Measurements from ENCODE around the gene TPRG1. TPM values are rescaled to one million over a fixed set of nuclear protein-coding genes. Genes with fewer than 3 reads are reported as not detected.

The TPRG1 gene
- total RNA-seq, 2 experiments from 2014 or later: 2.1 to 2.9 TPM

DNA sequence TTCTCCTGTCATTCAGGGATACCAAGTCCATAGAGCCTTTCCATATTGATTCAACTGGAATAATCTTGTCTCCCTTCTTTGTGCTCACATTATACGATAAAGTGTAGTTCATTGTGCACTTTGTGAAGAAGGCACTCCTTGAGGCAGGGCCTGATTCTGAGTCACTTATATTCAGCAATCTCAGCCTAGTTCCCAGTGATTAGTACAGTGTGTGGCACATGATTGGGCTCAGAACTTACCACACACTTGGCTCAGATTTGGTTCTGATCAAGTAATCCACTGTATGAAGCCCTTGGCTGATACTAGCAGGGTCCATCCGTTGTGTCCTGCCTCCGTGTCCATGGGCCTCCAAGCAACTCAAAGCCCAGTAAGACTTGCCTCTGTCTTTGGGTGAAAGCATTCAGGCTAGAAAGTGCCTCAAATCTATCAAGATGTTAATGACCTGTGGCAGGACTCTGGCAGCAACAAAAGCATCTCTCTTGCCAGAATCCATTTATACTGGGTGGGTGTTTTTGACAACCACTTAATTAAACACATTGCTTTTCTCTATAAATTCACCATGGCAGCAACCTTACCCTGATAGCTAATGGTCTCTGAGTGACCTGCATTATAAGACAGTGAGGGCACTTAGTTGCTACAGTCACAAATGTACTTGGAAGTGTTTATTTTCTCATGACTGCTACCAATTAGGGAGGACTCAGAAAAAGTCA lies 51.3 kb downstream of the TPRG1 start:
- CTCF ChIA-PET: no interaction called here
- H3K27ac Mint-ChIP-seq: no peak overlapping the region
- H3K27me3 Mint-ChIP-seq: no peaks in the 10 kb centered on the region
- DNase-seq: no peak
- Histone ChIP-seq H3K4me3 (ENCODE audit: low read length) (no peak overlapping the region), H3K4me1 (ENCODE audit: insufficient read depth, low read length) (no peaks in the 10 kb centered on the region), H3K36me3 (ENCODE audit: insufficient read depth, low read length) (no peaks in the 10 kb centered on the region), H3K27ac (ENCODE audit: low read depth in 1 of 2, low read length in 2 of 2) (no peak overlapping the region), H3K27me3 (ENCODE audit: control insufficient read depth in 1 of 2, insufficient read depth in 2 of 2, low read length in 2 of 2) (no peaks in the 10 kb centered on the region), H3K9me3 (ENCODE audit: control insufficient read depth in 1 of 2, insufficient read depth in 1 of 2, low read length in 2 of 2) (no peaks in the 10 kb centered on the region)
- intact Hi-C loops (cut with DNase I, micrococcal nuclease): no loop called here
- POLR2A ChIA-PET: no interaction called here
- H3K4me3 Mint-ChIP-seq: no peak overlapping the region
- ATAC-seq (ENCODE audit: poor library complexity): no peak
- H3K9me3 Mint-ChIP-seq: no peaks in the 10 kb centered on the region
- no peaks in the 10 kb centered on the region for H3K4me1 Mint-ChIP-seq (ENCODE audit: low read depth)
- TF ChIP-seq, protein P1, sequence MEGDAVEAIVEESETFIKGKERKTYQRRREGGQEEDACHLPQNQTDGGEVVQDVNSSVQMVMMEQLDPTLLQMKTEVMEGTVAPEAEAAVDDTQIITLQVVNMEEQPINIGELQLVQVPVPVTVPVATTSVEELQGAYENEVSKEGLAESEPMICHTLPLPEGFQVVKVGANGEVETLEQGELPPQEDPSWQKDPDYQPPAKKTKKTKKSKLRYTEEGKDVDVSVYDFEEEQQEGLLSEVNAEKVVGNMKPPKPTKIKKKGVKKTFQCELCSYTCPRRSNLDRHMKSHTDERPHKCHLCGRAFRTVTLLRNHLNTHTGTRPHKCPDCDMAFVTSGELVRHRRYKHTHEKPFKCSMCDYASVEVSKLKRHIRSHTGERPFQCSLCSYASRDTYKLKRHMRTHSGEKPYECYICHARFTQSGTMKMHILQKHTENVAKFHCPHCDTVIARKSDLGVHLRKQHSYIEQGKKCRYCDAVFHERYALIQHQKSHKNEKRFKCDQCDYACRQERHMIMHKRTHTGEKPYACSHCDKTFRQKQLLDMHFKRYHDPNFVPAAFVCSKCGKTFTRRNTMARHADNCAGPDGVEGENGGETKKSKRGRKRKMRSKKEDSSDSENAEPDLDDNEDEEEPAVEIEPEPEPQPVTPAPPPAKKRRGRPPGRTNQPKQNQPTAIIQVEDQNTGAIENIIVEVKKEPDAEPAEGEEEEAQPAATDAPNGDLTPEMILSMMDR (IDR thresholded peaks at IDR 0.05): no peak
- no peaks in the 10 kb centered on the region for H3K36me3 Mint-ChIP-seq (ENCODE audit: low read depth)

DNA sequence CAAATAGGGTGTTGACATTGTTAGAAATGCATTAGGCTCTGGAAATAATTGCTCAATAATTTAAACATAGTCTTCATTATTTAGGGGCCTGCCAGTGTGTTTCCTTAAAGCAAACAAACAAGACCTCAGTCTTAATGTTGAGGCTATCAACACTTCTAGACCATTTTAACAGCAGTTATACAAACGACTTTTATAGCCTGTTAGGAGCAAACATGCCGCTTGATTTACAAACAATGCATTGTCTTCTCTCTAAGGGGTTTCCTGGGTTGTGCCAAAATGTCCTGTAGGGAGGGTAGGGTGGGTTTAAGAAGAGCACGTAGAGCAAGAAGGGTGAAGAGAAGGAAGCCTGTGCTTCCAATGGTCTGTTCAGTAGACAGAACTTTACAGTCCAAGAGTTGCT lies 53.7 kb downstream of the TPRG1 start:
- Mint-ChIP-seq H3K4me3 (no peak overlapping the region), H3K4me1 (ENCODE audit: low read depth) (no peaks in the 10 kb centered on the region), H3K27me3 (no peaks in the 10 kb centered on the region), H3K36me3 (ENCODE audit: low read depth) (no peaks in the 10 kb centered on the region), H3K9me3 (no peaks in the 10 kb centered on the region), H3K27ac (no peak overlapping the region)
- H3K27ac ChIP-seq (ENCODE audit: low read depth in 1 of 2, low read length in 2 of 2): no peak overlapping the region
- intact Hi-C loops (cut with DNase I, micrococcal nuclease): no loop called here
- no peaks in the 10 kb centered on the region for H3K27me3 ChIP-seq (ENCODE audit: control insufficient read depth in 1 of 2, insufficient read depth in 2 of 2, low read length in 2 of 2)
- ATAC-seq (ENCODE audit: poor library complexity) (no peak), DNase-seq (no peak)
- H3K9me3 ChIP-seq (ENCODE audit: control insufficient read depth in 1 of 2, insufficient read depth in 1 of 2, low read length in 2 of 2): no peaks in the 10 kb centered on the region
- ChIA-PET POLR2A (no interaction called here), CTCF (no interaction called here)
- no peaks in the 10 kb centered on the region for H3K36me3 ChIP-seq (ENCODE audit: insufficient read depth, low read length)
- TF ChIP-seq, protein P1 (IDR thresholded peaks at IDR 0.05): no peak
- H3K4me3 ChIP-seq (ENCODE audit: low read length): no peak overlapping the region
- H3K4me1 ChIP-seq (ENCODE audit: insufficient read depth, low read length): no peaks in the 10 kb centered on the region

DNA sequence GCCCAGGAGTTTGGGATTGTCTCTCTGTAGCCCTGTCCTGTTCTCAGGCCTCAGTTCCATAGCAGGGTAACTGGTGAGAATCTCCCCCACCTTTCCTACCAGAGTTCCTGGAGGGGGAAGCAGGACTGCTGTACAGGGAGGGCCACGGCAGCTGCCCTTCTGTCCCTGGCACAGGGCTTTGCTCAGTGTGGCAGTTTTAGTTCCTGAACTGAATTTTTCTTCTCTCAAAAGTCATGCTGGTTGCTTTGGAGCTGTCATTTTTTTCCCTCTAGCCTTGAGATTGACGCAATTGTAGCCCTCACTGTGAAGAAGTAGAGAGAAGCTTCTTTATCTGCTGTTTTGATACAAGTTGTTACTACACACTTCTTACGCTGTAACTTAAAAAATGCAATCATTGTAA lies 55.5 kb downstream of the TPRG1 start:
- TF ChIP-seq, protein P1 (IDR thresholded peaks at IDR 0.05): no peak
- Histone ChIP-seq H3K36me3 (ENCODE audit: insufficient read depth, low read length) (no peaks in the 10 kb centered on the region), H3K27me3 (ENCODE audit: control insufficient read depth in 1 of 2, insufficient read depth in 2 of 2, low read length in 2 of 2) (no peaks in the 10 kb centered on the region), H3K27ac (ENCODE audit: low read depth in 1 of 2, low read length in 2 of 2) (no peak overlapping the region), H3K4me3 (ENCODE audit: low read length) (no peak overlapping the region), H3K4me1 (ENCODE audit: insufficient read depth, low read length) (no peaks in the 10 kb centered on the region), H3K9me3 (ENCODE audit: control insufficient read depth in 1 of 2, insufficient read depth in 1 of 2, low read length in 2 of 2) (no peaks in the 10 kb centered on the region)
- ATAC-seq (ENCODE audit: poor library complexity): no peak
- intact Hi-C loops (cut with DNase I, micrococcal nuclease): no loop called here
- no peak for DNase-seq
- Mint-ChIP-seq H3K4me1 (ENCODE audit: low read depth) (no peaks in the 10 kb centered on the region), H3K9me3 (no peaks in the 10 kb centered on the region), H3K36me3 (ENCODE audit: low read depth) (no peaks in the 10 kb centered on the region), H3K4me3 (no peak overlapping the region), H3K27me3 (no peaks in the 10 kb centered on the region), H3K27ac (no peak overlapping the region)
- CTCF ChIA-PET: no interaction called here
- POLR2A ChIA-PET: interaction anchor here (0.7 kb wide), 1 partner anchor 1246 kb away, joined by 3 read pairs; no protein-coding TSS in a partner anchor
